ENCODE results near the gene ALKBH4. TPM values are rescaled to one million over a fixed set of nuclear protein-coding genes. Genes with fewer than 3 reads are reported as not detected.
"Not testable (repeated sequence)": the region's sequence is repeated elsewhere in the genome, so short reads cannot be mapped to it uniquely, and the experiment has no call there.

ALKBH4 gene
- total RNA-seq, 2 donors from 2014 or later = 9.1 to 11.8 TPM

DNA sequence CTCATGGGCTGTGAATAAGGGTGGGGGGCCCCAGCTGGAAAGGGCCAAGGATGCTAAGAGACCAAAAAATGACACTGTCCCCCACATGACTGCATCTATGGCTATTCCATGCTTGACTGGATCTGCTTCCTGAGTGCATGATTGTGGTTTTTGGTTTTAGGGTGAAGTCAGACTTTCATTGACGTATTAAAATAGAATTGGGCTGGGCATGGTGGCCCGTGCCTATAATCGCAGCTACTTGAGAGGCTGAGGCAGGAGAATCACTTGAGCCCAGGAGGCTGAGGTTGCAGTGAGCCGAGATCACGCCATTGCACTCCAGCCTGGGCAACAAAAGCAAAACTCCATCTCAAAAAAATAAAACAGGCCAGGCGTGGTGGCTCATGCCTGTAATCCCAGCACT is 56.1 kb downstream of the ALKBH4 start:
- H3K36me3 Mint-ChIP-seq (ENCODE audit: insufficient read depth in 2 of 2) = peaks cover 14 to 38% of the 10 kb centered on the region in 2 donors
- H3K4me1 Mint-ChIP-seq (ENCODE audit: low read depth) = peaks cover 14% of the 10 kb centered on the region
- not testable (repeated sequence) for DNase-seq; H3K9me3 Mint-ChIP-seq; H3K4me3 Mint-ChIP-seq; H3K27me3 Mint-ChIP-seq (ENCODE audit: low read depth)
- H3K27ac Mint-ChIP-seq = peak overlapping the region; percentile 35
- peak in 1 of 2 donors; percentile 30 for ATAC-seq (replicated peaks in 1 of 2)

DNA sequence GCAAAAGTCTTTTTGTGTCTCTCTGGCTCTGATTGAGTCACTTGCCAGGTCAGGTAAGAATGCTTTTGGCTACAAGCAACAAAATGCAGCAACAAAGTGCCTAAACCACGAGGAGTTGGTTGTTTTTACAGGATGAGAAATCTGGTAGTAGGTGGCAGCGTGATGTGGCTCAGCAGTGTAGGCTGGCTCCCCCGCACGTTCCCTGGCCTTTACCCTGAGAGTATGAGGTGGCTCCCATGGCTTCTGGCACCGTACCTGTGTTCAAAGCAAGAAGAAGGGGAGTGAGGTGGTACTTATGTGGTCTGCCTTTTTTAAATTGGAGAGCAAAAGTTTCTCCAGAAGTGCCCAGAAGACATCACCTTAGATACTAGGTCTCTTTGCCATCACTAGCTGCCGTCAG is 56.8 kb downstream of the ALKBH4 start:
- ATAC-seq (replicated peaks in 1 of 2) = no peak
- H3K36me3 Mint-ChIP-seq (ENCODE audit: insufficient read depth in 2 of 2) = peaks cover 14 to 37% of the 10 kb centered on the region in 2 donors
- H3K27me3 Mint-ChIP-seq (ENCODE audit: low read depth) = no peaks in the 10 kb centered on the region

More for the DNA sequence above, 56.8 kb downstream of the ALKBH4 start:
- Mint-ChIP-seq H3K27ac (peak overlapping the region; percentile 35), H3K4me1 (ENCODE audit: low read depth) (peaks cover 14% of the 10 kb centered on the region), H3K4me3 (no peak overlapping the region), H3K9me3 (peaks cover 0 to 3% of the 10 kb centered on the region in 2 donors)
- DNase-seq = no peak

Other genes with a start within 250 kb of the ALKBH4 start
- 1 to 10 TPM; 5.0 to 6.8 TPM for gene SH2B2, start 178.0 kb downstream of the ALKBH4 start, total RNA-seq
- gene SPDYE6, start 108.4 kb downstream of the ALKBH4 start, total RNA-seq = not detected
- 10 to 100 TPM; 30.6 to 35.7 TPM for gene PRKRIP1, start 68.5 kb downstream of the ALKBH4 start, total RNA-seq
- 10 to 100 TPM; 37.8 to 42.2 TPM for gene ORAI2, start 31.3 kb downstream of the ALKBH4 start, total RNA-seq
- 10 to 100 TPM; 13.1 to 13.6 TPM for gene LRWD1, start 121 bp upstream of the ALKBH4 start, total RNA-seq
- 10 to 100 TPM; 40.5 to 53.5 TPM for gene POLR2J, start 14.1 kb upstream of the ALKBH4 start, total RNA-seq
- gene RASA4B, start 52.9 kb upstream of the ALKBH4 start, total RNA-seq = 10 to 100 TPM; 20.0 to 29.8 TPM
- gene UPK3BL2, start 78.8 kb upstream of the ALKBH4 start, total RNA-seq = 10 to 100 TPM; 24.8 to 37.9 TPM
- not detected for gene SPDYE2, start 86.4 kb upstream of the ALKBH4 start, total RNA-seq
- 10 to 100 TPM; 37.5 to 67.1 TPM for gene POLR2J3, start 107.7 kb upstream of the ALKBH4 start, total RNA-seq
- gene RASA4, start 151.9 kb upstream of the ALKBH4 start, total RNA-seq = 10 to 100 TPM; 52.0 to 79.2 TPM
- 10 to 100 TPM; 13.3 to 58.8 TPM for gene UPK3BL1, start 177.9 kb upstream of the ALKBH4 start, total RNA-seq
- not detected for gene SPDYE2B, start 185.5 kb upstream of the ALKBH4 start, total RNA-seq
- gene POLR2J2, start 206.8 kb upstream of the ALKBH4 start, total RNA-seq = 10 to 100 TPM; 11.4 to 23.4 TPM

All from activated T-cell treated with anti-CD3 and anti-CD28 coated beads, Interleukin-2, amount 50 U/mL, for 72 hours (primary cell).